Osteoblast (primary cell): Measurements from ENCODE around the gene PRKAR1B. TPM values are rescaled to one million over a fixed set of nuclear protein-coding genes. Genes with fewer than 3 reads are reported as not detected.

Experiments used
- DNase-seq: peaks from one replicate; pipeline ENCODE4 v3.0.0; 2011; ENCODE audit warnings: low spot score, mixed read lengths; ENCODE audit not compliant: insufficient read length; ENCODE audit errors: missing footprints
- H2AFZ ChIP-seq: 2 replicates; pipeline ENCODE4 v1.6.0; 2011; ENCODE audit warnings: mild to moderate bottlenecking, low read length
- H3K27ac ChIP-seq: 2 replicates; pipeline ENCODE4 v1.5.1; 2011; ENCODE audit warnings: mild to moderate bottlenecking, low read depth, low read length, moderate library complexity
- H3K27me3 ChIP-seq: 2 replicates; pipeline ENCODE4 v1.6.0; 2012; ENCODE audit warnings: mild to moderate bottlenecking, control low read depth, inconsistent platforms, low read length, moderate library complexity; ENCODE audit not compliant: insufficient read depth
- H3K36me3 ChIP-seq: 2 replicates; pipeline ENCODE4 v1.5.1; 2011; ENCODE audit warnings: mild to moderate bottlenecking, low read length, control low read depth, moderate library complexity; ENCODE audit not compliant: insufficient read depth
- H3K4me1 ChIP-seq: 2 replicates; pipeline ENCODE4 v1.5.1; 2011; ENCODE audit warnings: mild to moderate bottlenecking, low read length, control low read depth, moderate library complexity; ENCODE audit not compliant: insufficient read depth
- H3K4me2 ChIP-seq: 2 replicates; pipeline ENCODE4 v1.6.0; 2011; ENCODE audit warnings: mild to moderate bottlenecking, low read length; ENCODE audit not compliant: insufficient read depth
- H3K4me3 ChIP-seq: fragments of 200-600 bp; sonication (generic); 3 replicates; pipeline ENCODE4 v1.5.1; 2012; ENCODE audit warnings: mild to moderate bottlenecking, low read length, inconsistent platforms; ENCODE audit not compliant: insufficient read depth
- H3K79me2 ChIP-seq: 2 replicates; pipeline ENCODE4 v1.6.0; 2012; ENCODE audit warnings: mild to moderate bottlenecking, low read length, control low read depth, inconsistent platforms; ENCODE audit not compliant: insufficient read depth
- H3K9me3 ChIP-seq: 2 replicates; pipeline ENCODE4 v1.5.1; 2011; ENCODE audit warnings: low read depth, low read length, control low read depth
- H4K20me1 ChIP-seq: 2 replicates; pipeline ENCODE4 v1.6.0; 2012; ENCODE audit warnings: mild to moderate bottlenecking, low read length, control low read depth; ENCODE audit not compliant: insufficient read depth
- total RNA-seq: library from RNA; depleted of rRNA; stranded (reverse); fragments of >200 nt; gene quantifications from 2 replicates; pipeline ENCODE4 v1.2.3, GENCODE V29; 2012
- TF ChIP-seq, protein P1 (sequence below): IDR thresholded peaks from 2 replicates; pipeline ENCODE4 v1.5.1; 2011; ENCODE audit warnings: mild to moderate bottlenecking, low read depth, low read length, moderate library complexity; ENCODE audit errors: extremely low read depth

The PRKAR1B gene
- total RNA-seq, 1 donor, result 6.5 TPM

GRCh38 chr7:690478-691360 is 36.4 kb downstream of the PRKAR1B start:
- H3K9me3 ChIP-seq, result peaks cover 4% of the 10 kb centered on the region
- no peak for DNase-seq
- H3K79me2 ChIP-seq, result no peaks in the 10 kb centered on the region
- no peaks in the 10 kb centered on the region for H3K4me1 ChIP-seq
- no peak overlapping the region for H3K4me2 ChIP-seq
- no peak overlapping the region for H3K27ac ChIP-seq
- H2AFZ ChIP-seq, result no peak overlapping the region
- H4K20me1 ChIP-seq, result no peaks in the 10 kb centered on the region
- TF ChIP-seq, protein P1, sequence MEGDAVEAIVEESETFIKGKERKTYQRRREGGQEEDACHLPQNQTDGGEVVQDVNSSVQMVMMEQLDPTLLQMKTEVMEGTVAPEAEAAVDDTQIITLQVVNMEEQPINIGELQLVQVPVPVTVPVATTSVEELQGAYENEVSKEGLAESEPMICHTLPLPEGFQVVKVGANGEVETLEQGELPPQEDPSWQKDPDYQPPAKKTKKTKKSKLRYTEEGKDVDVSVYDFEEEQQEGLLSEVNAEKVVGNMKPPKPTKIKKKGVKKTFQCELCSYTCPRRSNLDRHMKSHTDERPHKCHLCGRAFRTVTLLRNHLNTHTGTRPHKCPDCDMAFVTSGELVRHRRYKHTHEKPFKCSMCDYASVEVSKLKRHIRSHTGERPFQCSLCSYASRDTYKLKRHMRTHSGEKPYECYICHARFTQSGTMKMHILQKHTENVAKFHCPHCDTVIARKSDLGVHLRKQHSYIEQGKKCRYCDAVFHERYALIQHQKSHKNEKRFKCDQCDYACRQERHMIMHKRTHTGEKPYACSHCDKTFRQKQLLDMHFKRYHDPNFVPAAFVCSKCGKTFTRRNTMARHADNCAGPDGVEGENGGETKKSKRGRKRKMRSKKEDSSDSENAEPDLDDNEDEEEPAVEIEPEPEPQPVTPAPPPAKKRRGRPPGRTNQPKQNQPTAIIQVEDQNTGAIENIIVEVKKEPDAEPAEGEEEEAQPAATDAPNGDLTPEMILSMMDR, result no peak
- H3K36me3 ChIP-seq, result no peaks in the 10 kb centered on the region
- H3K4me3 ChIP-seq, result no peak overlapping the region
- H3K27me3 ChIP-seq, result no peaks in the 10 kb centered on the region

DNA sequence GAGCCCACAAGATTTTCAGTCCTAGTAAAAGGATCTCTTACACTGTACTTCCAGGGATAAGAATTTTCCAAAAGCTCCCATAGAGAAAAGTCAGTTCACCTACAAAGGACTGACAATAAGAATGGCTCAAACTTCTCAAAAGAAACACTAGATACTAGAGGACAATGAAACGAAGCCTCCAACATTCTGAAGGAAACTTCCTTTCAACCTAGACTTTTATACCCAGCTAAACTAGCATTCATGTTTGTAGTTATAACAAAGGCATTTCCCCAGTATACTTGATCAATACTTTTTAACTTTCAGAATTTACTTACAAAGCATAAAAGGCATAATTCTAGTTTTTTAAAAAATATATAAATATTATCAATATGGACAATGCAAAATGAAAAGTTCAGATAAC is 41.5 kb downstream of the PRKAR1B start:
- Histone ChIP-seq H3K4me1 (no peaks in the 10 kb centered on the region), H3K79me2 (no peaks in the 10 kb centered on the region), H3K9me3 (peaks cover 4% of the 10 kb centered on the region), H3K27ac (no peak overlapping the region), H3K36me3 (no peaks in the 10 kb centered on the region), H3K4me2 (no peak overlapping the region), H3K4me3 (no peak overlapping the region), H4K20me1 (no peaks in the 10 kb centered on the region), H3K27me3 (no peaks in the 10 kb centered on the region), H2AFZ (no peak overlapping the region)
- DNase-seq, result no peak
- TF ChIP-seq, protein P1, result no peak

DNA sequence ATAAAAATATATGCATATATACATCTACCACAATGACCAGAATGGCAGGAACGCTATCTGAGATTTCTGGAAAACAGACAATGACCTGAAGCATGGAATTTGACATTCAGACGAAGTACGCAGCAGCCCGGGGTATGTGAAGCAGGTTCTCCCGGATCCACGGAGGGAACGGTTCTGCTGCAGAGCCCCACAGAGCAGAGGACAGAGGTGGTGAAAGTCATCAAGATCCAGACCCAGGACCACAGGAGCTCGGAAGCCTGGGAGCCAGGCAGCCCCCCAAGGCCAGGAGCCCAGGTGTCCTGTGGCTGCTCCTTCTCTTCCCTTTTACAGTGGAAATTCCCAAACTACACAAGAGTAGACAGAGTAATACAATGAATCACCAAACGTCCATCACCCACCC is 42.7 kb downstream of the PRKAR1B start:
- H3K27me3 ChIP-seq, result no peaks in the 10 kb centered on the region
- TF ChIP-seq, protein P1, result no peak
- H3K27ac ChIP-seq, result no peak overlapping the region
- no peaks in the 10 kb centered on the region for H3K79me2 ChIP-seq
- DNase-seq, result no peak
- H3K9me3 ChIP-seq, result peaks cover 4% of the 10 kb centered on the region
- no peak overlapping the region for H2AFZ ChIP-seq
- no peaks in the 10 kb centered on the region for H4K20me1 ChIP-seq
- H3K4me3 ChIP-seq, result no peak overlapping the region
- no peak overlapping the region for H3K4me2 ChIP-seq
- H3K4me1 ChIP-seq, result no peaks in the 10 kb centered on the region
- H3K36me3 ChIP-seq, result no peaks in the 10 kb centered on the region

DNA sequence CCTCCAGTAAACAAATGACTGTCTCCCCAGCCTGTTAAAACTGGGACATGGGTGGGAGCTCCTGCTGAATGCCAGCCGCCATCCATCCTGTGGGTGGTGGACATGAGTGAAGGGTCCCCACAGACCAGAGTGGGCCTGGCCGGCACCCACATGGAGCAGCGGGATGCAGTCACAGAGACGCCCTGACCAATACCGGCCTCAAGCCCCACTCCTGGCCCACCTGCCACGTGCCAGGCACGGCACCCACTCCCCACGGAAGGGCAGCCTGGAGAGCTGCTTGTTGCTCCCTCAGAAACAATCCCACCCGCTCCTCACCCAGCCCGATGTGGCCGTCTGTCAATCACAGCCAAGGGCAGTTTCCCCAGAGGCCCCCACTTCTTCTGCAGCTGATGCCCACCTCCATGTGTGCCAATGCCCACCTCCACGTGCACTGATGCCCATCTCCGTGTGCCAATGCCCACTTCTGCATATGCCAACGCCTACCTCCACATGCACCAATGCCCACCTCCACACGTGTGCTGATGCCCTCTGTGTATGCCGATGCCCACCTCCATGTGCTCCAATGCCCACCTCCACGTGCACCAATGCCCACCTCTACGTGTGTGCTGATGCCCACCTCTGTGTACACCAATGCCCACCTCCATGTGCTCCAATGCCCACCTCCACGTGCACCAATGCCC is 43.4 kb downstream of the PRKAR1B start:
- no peak overlapping the region for H3K27ac ChIP-seq
- H3K4me1 ChIP-seq, result no peaks in the 10 kb centered on the region
- no peaks in the 10 kb centered on the region for H3K36me3 ChIP-seq
- H3K4me3 ChIP-seq, result no peak overlapping the region
- no peaks in the 10 kb centered on the region for H3K79me2 ChIP-seq
- no peak overlapping the region for H3K4me2 ChIP-seq
- TF ChIP-seq, protein P1, result no peak
- no peak for DNase-seq
- H4K20me1 ChIP-seq, result no peaks in the 10 kb centered on the region
- no peak overlapping the region for H2AFZ ChIP-seq
- H3K9me3 ChIP-seq, result peaks cover 4% of the 10 kb centered on the region
- H3K27me3 ChIP-seq, result no peaks in the 10 kb centered on the region
